ENCODE data around the gene MYO1D. TPM values are rescaled to one million over a fixed set of nuclear protein-coding genes. Genes with fewer than 3 reads are reported as not detected.

Gene MYO1D
- total RNA-seq, 4 donors from 2014 or later: 70.5 to 92.3 (median 72.7) TPM

DNA sequence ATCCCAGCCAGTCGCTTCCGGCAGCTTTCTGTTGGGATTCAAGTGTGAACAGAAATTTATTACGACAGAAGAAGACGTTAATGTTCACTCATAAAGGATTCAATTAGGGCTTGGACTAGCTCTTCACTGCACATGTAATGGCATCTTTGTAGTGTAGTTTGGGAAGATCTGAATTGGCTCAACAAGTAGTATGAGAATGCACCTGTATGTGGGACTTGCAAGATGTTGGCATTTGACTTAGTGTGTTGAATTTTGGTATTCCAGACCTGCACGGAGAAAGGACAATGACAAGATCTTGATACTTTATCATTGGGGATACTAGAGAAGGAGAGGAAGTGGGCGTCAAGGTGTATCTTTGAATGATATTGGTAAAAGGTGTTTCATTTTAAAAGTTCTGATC lies 431.4 kb downstream of the MYO1D start:
- no peak for DNase-seq (ENCODE audit: low spot score in 2 of 2)
- TF ChIP-seq EP300 (IDR thresholded peaks at IDR 0.05) (no peak), POLR2A (IDR thresholded peaks at IDR 0.05) (no peak), POLR2AphosphoS5 (IDR thresholded peaks at IDR 0.05) (no peak)
- TF ChIP-seq, protein P1, sequence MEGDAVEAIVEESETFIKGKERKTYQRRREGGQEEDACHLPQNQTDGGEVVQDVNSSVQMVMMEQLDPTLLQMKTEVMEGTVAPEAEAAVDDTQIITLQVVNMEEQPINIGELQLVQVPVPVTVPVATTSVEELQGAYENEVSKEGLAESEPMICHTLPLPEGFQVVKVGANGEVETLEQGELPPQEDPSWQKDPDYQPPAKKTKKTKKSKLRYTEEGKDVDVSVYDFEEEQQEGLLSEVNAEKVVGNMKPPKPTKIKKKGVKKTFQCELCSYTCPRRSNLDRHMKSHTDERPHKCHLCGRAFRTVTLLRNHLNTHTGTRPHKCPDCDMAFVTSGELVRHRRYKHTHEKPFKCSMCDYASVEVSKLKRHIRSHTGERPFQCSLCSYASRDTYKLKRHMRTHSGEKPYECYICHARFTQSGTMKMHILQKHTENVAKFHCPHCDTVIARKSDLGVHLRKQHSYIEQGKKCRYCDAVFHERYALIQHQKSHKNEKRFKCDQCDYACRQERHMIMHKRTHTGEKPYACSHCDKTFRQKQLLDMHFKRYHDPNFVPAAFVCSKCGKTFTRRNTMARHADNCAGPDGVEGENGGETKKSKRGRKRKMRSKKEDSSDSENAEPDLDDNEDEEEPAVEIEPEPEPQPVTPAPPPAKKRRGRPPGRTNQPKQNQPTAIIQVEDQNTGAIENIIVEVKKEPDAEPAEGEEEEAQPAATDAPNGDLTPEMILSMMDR (IDR thresholded peaks at IDR 0.05): no peak
- no peaks in the 10 kb centered on the region for H3K27me3 ChIP-seq
- H3K36me3 ChIP-seq: peaks cover 19% of the 10 kb centered on the region
- H3K27ac ChIP-seq: no peak overlapping the region
- H3K4me3 ChIP-seq: peak overlapping the region; percentile 94
- 13% methylated on average over 6 of the region's 6 CpGs for WGBS
- no peaks in the 10 kb centered on the region for H3K9me3 ChIP-seq
- peaks cover 32% of the 10 kb centered on the region for H3K4me1 ChIP-seq

DNA sequence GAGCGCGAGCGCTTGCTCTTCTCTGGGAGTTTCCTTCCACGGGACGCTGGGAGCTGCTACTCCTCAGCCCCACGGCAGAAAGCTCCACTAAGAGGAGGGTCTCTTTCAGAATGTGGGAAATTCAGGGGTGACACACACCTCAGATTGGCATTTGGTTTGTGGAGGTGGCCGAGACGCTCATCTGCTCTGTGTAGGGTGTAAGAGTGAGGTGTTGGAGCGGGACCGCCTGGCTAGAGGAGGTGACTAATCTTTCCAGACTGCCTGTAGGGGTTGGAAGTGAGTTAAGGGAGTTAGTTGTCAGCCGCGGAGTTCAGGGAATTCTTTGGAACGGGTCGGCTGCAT lies 431.9 kb downstream of the MYO1D start:
- H3K27me3 ChIP-seq: no peaks in the 10 kb centered on the region
- H3K27ac ChIP-seq: peak overlapping the region; percentile 84
- WGBS: 2% methylated on average over 14 of the region's 14 CpGs
- no peak for DNase-seq (ENCODE audit: low spot score in 2 of 2)
- peaks cover 18% of the 10 kb centered on the region for H3K36me3 ChIP-seq
- no peaks in the 10 kb centered on the region for H3K9me3 ChIP-seq
- H3K4me1 ChIP-seq: peaks cover 32% of the 10 kb centered on the region
- TF ChIP-seq POLR2A (IDR thresholded peaks at IDR 0.05) (no peak), POLR2AphosphoS5 (IDR thresholded peaks at IDR 0.05) (no peak), EP300 (IDR thresholded peaks at IDR 0.05) (no peak)
- TF ChIP-seq, protein P1 (IDR thresholded peaks at IDR 0.05): no peak
- peak overlapping the region; percentile 94 for H3K4me3 ChIP-seq

DNA sequence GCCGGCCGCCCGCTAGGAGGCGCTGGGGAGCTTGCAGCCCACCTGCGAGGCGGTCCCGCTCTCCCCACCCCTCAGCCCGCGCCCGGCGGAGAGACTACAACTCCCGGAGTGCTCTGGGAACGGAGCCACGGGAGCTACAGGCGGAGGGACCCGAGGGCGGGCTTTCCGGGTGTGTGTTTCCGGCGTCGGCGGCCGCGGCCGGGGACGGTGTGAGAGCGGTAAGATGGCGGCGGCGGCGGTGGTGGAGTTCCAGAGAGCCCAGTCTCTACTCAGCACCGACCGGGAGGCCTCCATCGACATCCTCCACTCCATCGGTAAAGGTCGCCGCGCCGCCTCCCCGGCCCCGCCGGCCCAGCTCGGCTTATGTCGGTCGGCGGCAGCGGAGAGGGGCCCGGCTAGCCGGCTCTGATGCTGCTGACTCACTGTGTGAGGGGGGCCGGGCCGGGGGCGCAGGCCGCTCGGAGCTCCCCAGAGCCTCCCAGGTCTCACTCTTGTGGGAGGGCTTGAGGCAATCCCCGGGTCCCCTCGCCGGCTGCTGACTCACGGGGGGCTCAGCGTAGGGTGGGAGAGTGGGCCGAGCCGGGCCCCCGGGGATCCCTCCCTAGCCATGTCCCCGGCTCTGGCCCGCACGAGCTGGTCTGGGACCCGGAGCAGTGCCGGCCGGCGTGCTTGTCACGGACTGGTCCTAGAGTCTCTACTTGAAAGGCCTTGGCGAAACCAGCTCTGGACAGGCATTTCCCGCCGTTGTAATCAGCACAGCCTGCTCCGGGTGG lies 432.4 kb downstream of the MYO1D start, which contains the start of gene PSMD11:
Gene PSMD11 (plus strand): TSS at position 210 of the 773 bp plus-strand sequence. CDS start 14 bp downstream, at position 224.
- TF ChIP-seq, protein P1 (IDR thresholded peaks at IDR 0.05): peak in 1 of 2 donors; percentile 95
- no peak for TF ChIP-seq EP300 (IDR thresholded peaks at IDR 0.05)
- TF ChIP-seq POLR2A (IDR thresholded peaks at IDR 0.05): peak in 1 of 2 donors; percentile 64
- peak in 2 of 3 donors; percentile 16 to 42 for TF ChIP-seq POLR2AphosphoS5 (IDR thresholded peaks at IDR 0.05)
- H3K9me3 ChIP-seq: no peaks in the 10 kb centered on the region
- WGBS: 1% methylated on average over 20 of the region's 74 CpGs
- H3K27me3 ChIP-seq: no peaks in the 10 kb centered on the region
- peak; percentile 97 to 98 for DNase-seq (ENCODE audit: low spot score in 2 of 2)
- H3K4me3 ChIP-seq: peak within 1 kb of the TSS; percentile 94
- H3K4me1 ChIP-seq: peaks cover 32% of the 10 kb centered on the region
- peak within 1 kb of the TSS; percentile 84 for H3K27ac ChIP-seq
- H3K36me3 ChIP-seq: peaks cover 18% of the 10 kb centered on the region

DNA sequence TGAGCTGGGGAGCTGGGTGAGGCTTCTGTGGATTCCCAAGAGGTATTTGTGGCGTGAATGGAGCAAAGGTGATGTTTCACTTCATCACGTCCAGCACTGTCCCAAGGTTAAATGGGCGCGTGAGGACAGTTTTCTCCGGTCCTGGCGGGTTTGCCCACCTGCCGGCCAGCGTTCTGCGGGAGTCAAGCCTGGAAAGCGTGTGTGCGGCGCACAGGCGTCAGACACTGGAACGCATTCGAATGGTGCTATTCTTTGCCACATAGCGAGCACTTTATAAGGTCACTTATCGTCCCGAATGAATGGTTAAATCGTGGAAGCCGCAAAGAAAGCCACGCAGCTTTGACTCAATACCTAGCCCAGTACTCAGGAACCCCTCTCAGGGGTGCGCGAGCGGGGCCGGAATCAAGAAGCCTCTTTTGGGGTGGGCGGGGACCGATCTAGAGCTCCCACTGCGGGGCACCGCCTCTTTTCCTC lies 433.1 kb downstream of the MYO1D start:
- TF ChIP-seq EP300 (IDR thresholded peaks at IDR 0.05) (no peak), POLR2A (IDR thresholded peaks at IDR 0.05) (no peak), POLR2AphosphoS5 (IDR thresholded peaks at IDR 0.05) (no peak)
- TF ChIP-seq, protein P1 (IDR thresholded peaks at IDR 0.05): peak in 1 of 2 donors; percentile 55
- peaks cover 32% of the 10 kb centered on the region for H3K4me1 ChIP-seq
- WGBS: 11% methylated on average over 21 of the region's 29 CpGs
- H3K4me3 ChIP-seq: peak overlapping the region; percentile 94
- H3K27ac ChIP-seq: peak overlapping the region; percentile 84
- H3K36me3 ChIP-seq: peaks cover 12% of the 10 kb centered on the region
- H3K27me3 ChIP-seq: no peaks in the 10 kb centered on the region
- H3K9me3 ChIP-seq: no peaks in the 10 kb centered on the region
- DNase-seq (ENCODE audit: low spot score in 2 of 2): no peak

Other genes starting within 250 kb of the MYO1D start
- 10 to 100 TPM; 17.7 to 31.3 (median 30.3) TPM for gene TMEM98, start 51.0 kb upstream of the MYO1D start, total RNA-seq
- gene SPACA3, start 114.7 kb upstream of the MYO1D start, total RNA-seq: 1 to 10 TPM in 1 of 4 donors, not detected in 3; 1.2 TPM

All from suprapubic skin (tissue), 4 donors.